ENCODE measurements around the gene HCK.
A peak's percentile ranks its signal among the peaks of the same experiment; 100 is the strongest.

The HCK gene

GRCh38 chr20:32128167-32128566 lies 76.1 kb downstream of the HCK start:
- Histone ChIP-seq H3K4me3 (ENCODE audit: severe bottlenecking) (no peak overlapping the region), H3K27me3 (ENCODE audit: insufficient read depth, poor library complexity, severe bottlenecking) (no peaks in the 10 kb centered on the region), H3K4me1 (ENCODE audit: insufficient read depth, poor library complexity, severe bottlenecking) (no peaks in the 10 kb centered on the region), H3K27ac (ENCODE audit: poor library complexity, severe bottlenecking) (no peak overlapping the region), H3K9me3 (ENCODE audit: severe bottlenecking) (no peaks in the 10 kb centered on the region), H3K36me3 (ENCODE audit: low read depth) (peaks cover 76% of the 10 kb centered on the region)
- ATAC-seq (ENCODE audit: low read depth) (no peak), DNase-seq (ENCODE audit: low spot score) (no peak)
- no peak for TF ChIP-seq CTCF (IDR thresholded peaks at IDR 0.05; ENCODE audit: poor library complexity, severe bottlenecking)

GRCh38 chr20:32129863-32130262 lies 77.8 kb downstream of the HCK start:
- H3K4me1 ChIP-seq (ENCODE audit: insufficient read depth, poor library complexity, severe bottlenecking): no peaks in the 10 kb centered on the region
- H3K9me3 ChIP-seq (ENCODE audit: severe bottlenecking): no peaks in the 10 kb centered on the region
- H3K4me3 ChIP-seq (ENCODE audit: severe bottlenecking): no peak overlapping the region
- no peak overlapping the region for H3K27ac ChIP-seq (ENCODE audit: poor library complexity, severe bottlenecking)
- no peaks in the 10 kb centered on the region for H3K27me3 ChIP-seq (ENCODE audit: insufficient read depth, poor library complexity, severe bottlenecking)
- H3K36me3 ChIP-seq (ENCODE audit: low read depth): peaks cover 74% of the 10 kb centered on the region
- DNase-seq (ENCODE audit: low spot score) (no peak), ATAC-seq (ENCODE audit: low read depth) (no peak)
- TF ChIP-seq CTCF (IDR thresholded peaks at IDR 0.05; ENCODE audit: poor library complexity, severe bottlenecking): no peak

DNA sequence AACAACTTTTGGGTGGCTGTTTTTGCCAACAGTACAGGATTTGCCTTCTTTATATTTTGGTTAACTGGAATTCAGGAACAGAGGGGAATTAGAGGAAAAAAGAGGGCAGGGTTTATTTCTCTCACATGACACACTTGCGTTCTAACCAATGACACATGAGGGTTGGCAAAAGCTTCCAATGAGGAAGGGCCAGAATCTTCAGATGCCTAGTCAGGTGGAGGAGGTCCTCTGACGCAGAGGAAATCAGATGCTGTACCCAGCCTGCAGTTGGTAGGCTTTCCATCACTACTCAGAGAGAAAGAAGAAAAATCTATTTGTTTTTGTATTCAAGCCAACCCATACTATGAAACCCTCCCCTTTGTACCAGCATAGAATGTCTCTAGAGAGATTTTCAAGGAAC lies 78.3 kb downstream of the HCK start:
- no peaks in the 10 kb centered on the region for H3K27me3 ChIP-seq (ENCODE audit: insufficient read depth, poor library complexity, severe bottlenecking)
- TF ChIP-seq CTCF (IDR thresholded peaks at IDR 0.05; ENCODE audit: poor library complexity, severe bottlenecking): no peak
- peak; percentile 7 for DNase-seq (ENCODE audit: low spot score)

GRCh38 chr20:32130965-32131364 lies 78.9 kb downstream of the HCK start:
- DNase-seq (ENCODE audit: low spot score): no peak
- no peak for TF ChIP-seq CTCF (IDR thresholded peaks at IDR 0.05; ENCODE audit: poor library complexity, severe bottlenecking)
- Histone ChIP-seq H3K27me3 (ENCODE audit: insufficient read depth, poor library complexity, severe bottlenecking) (no peaks in the 10 kb centered on the region), H3K9me3 (ENCODE audit: severe bottlenecking) (no peaks in the 10 kb centered on the region), H3K36me3 (ENCODE audit: low read depth) (peaks cover 77% of the 10 kb centered on the region), H3K27ac (ENCODE audit: poor library complexity, severe bottlenecking) (no peak overlapping the region), H3K4me1 (ENCODE audit: insufficient read depth, poor library complexity, severe bottlenecking) (no peaks in the 10 kb centered on the region), H3K4me3 (ENCODE audit: severe bottlenecking) (no peak overlapping the region)
- ATAC-seq (ENCODE audit: low read depth): no peak

More for the DNA sequence above, 78.3 kb downstream of the HCK start:
- H3K4me1 ChIP-seq (ENCODE audit: insufficient read depth, poor library complexity, severe bottlenecking): no peaks in the 10 kb centered on the region
- no peak overlapping the region for H3K4me3 ChIP-seq (ENCODE audit: severe bottlenecking)
- no peaks in the 10 kb centered on the region for H3K9me3 ChIP-seq (ENCODE audit: severe bottlenecking)
- H3K36me3 ChIP-seq (ENCODE audit: low read depth): peaks cover 74% of the 10 kb centered on the region
- H3K27ac ChIP-seq (ENCODE audit: poor library complexity, severe bottlenecking): no peak overlapping the region
- ATAC-seq (ENCODE audit: low read depth): no peak

- ATAC-seq (ENCODE audit: low read depth) (no peak), DNase-seq (ENCODE audit: low spot score) (peak; percentile 54)
- Histone ChIP-seq H3K4me1 (ENCODE audit: insufficient read depth, poor library complexity, severe bottlenecking) (no peaks in the 10 kb centered on the region), H3K9me3 (ENCODE audit: severe bottlenecking) (no peaks in the 10 kb centered on the region), H3K4me3 (ENCODE audit: severe bottlenecking) (no peak overlapping the region), H3K27ac (ENCODE audit: poor library complexity, severe bottlenecking) (no peak overlapping the region), H3K36me3 (ENCODE audit: low read depth) (peaks cover 83% of the 10 kb centered on the region), H3K27me3 (ENCODE audit: insufficient read depth, poor library complexity, severe bottlenecking) (no peaks in the 10 kb centered on the region)
- no peak for TF ChIP-seq CTCF (IDR thresholded peaks at IDR 0.05; ENCODE audit: poor library complexity, severe bottlenecking)
These were observed 81.0 kb downstream of the HCK start for GRCh38 chr20:32132911-32133549.

All from RWPE2 (cell line).